Measurements from ENCODE around the gene ANKMY1.

- TF ChIP-seq CTCF (IDR thresholded peaks at IDR 0.05) = peak in 2 of 4 experiments; percentile 59 to 60
- TF ChIP-seq EP300 (IDR thresholded peaks at IDR 0.05) = no peak
These were observed 2.9 kb upstream of the ANKMY1 start for GRCh38 chr2:240560480-240561324.
